GM13977 (cell line): ENCODE measurements around the gene A3GALT2.
A peak's percentile ranks its signal among the peaks of the same experiment; 100 is the strongest.

Experiments used
- DNase-seq: peaks from one replicate; pipeline ENCODE4 v3.0.0; 2012; ENCODE audit warnings: low spot score
- in situ Hi-C: fragments of 300-500 bp; cut with MboI; formaldehyde crosslinking; loops from one replicate; pipeline ENCODE4 v1.12.0; 2022; ENCODE audit warnings: low sequenced_read_pairs, low pct_unique_long_range_greater_than_20kb, mixed read lengths, inconsistent platforms; ENCODE audit not compliant: unreplicated experiment
- TF ChIP-seq, protein P1 (sequence below): IDR thresholded peaks from 2 replicates; pipeline ENCODE4 v1.5.1; 2012; ENCODE audit warnings: mild to moderate bottlenecking, control low read depth; ENCODE audit not compliant: insufficient read depth; ENCODE audit errors: extremely low read depth, missing control alignments

Gene A3GALT2

DNA sequence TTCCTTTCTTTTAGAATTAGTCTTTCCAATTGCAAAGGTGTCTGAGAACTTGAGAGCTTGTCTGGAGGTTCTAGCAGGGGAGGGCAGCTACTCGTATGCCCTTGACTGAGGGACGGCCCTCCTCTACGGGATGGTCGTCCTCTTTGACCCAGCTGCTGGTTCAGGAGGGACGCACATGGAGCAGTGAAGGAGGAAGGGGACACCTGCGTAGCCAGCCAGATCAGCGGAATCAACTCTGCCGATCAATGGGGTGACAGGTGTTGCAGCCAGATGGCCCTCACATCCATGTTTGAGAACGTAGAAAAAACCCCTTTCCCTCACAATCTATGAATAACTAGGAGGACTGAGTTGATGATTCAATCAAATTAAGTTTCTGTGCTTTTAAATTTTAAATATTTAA, 15.7 kb upstream of the A3GALT2 start:
- in situ Hi-C loops = no loop called here
- DNase-seq = no peak
- TF ChIP-seq, protein P1, sequence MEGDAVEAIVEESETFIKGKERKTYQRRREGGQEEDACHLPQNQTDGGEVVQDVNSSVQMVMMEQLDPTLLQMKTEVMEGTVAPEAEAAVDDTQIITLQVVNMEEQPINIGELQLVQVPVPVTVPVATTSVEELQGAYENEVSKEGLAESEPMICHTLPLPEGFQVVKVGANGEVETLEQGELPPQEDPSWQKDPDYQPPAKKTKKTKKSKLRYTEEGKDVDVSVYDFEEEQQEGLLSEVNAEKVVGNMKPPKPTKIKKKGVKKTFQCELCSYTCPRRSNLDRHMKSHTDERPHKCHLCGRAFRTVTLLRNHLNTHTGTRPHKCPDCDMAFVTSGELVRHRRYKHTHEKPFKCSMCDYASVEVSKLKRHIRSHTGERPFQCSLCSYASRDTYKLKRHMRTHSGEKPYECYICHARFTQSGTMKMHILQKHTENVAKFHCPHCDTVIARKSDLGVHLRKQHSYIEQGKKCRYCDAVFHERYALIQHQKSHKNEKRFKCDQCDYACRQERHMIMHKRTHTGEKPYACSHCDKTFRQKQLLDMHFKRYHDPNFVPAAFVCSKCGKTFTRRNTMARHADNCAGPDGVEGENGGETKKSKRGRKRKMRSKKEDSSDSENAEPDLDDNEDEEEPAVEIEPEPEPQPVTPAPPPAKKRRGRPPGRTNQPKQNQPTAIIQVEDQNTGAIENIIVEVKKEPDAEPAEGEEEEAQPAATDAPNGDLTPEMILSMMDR = no peak

DNA sequence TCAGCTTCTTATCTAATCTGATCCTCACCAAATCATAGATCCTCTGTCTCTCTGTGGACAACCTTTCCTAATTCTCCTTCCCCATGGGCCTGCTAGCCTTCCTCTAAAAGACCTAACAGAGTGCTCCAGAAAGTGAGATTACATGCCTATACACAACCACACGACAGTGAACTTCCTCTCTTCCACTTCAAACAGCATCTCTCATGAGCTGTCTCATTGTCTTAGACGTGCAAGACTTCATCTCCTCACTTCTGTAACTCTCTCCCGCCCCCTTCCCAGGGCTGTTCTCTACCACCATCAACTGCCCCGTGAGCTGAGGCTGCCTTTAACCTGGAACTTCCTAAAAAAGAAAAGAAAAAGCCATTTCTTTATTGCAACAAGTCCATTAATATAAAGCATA, 14.1 kb upstream of the A3GALT2 start:
- DNase-seq = peak; percentile 7
- TF ChIP-seq, protein P1 = no peak
- in situ Hi-C loops = no loop called here

DNA sequence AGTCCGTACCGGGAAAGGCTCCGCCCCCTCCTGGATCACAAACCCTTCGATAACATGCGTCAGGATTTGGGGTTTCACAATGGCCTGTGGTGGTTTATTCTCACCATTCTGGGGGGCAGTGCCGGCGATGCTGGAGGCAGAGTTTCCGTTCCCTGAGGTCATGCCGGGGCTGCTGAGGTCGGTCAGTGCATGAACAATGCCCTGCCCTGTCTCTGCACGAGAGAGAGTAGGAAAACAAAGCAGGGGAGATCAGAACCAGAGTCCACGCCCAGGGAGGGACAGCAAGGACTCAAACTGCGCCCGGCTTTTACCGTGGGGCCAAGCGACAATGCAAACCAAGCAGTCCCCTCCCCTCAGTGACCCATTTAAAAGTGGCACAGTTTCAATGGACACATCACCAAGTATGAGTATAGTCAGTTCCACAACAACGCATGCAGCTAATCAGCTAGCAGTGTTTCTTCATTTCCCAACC, 13.2 kb upstream of the A3GALT2 start:
- DNase-seq = no peak
- TF ChIP-seq, protein P1 = no peak

DNA sequence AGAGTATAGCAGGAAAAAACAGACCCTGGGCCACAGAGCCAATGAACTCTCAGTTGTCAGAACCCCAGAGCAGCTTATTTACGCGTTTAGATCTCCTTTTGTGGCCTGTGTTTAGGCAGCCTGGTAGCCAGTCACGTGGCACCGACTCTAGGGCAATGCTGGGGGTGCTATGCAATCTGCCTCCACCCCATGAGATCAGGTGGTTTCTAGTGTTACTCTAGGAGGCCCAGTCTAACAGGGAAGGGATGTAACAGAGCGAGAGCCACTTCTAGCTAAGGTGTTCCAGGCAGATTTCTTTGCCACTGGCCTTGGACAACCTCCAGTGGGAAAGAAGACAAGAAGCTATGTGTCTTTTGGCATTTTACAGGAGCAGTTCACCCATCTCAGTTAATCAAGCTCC, 12.0 kb upstream of the A3GALT2 start:
- TF ChIP-seq, protein P1 = no peak
- in situ Hi-C loops = no loop called here
- DNase-seq = no peak

More for the DNA sequence above, 13.2 kb upstream of the A3GALT2 start:
- in situ Hi-C loops = no loop called here

DNA sequence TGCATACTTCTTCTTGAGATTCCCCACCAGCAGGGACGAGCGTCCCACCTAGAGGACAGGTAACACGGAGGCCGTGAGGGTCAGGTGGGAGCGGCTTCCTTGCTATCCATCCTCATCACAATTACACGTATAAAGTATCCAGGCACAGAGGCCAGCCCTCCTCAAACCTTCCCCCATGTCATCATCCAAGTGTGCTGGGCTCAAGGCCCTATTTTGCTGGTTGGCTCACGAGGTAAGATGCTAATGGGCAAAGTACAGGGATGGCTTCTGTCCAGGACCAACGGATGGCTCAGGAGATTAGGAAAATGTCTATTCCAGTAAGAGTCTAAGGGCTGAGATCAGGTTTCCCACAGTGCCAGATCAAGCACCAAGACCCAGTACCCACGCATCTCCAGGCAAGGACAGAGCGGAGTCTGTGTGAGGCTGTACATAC, 11.5 kb upstream of the A3GALT2 start:
- in situ Hi-C loops = no loop called here

DNA sequence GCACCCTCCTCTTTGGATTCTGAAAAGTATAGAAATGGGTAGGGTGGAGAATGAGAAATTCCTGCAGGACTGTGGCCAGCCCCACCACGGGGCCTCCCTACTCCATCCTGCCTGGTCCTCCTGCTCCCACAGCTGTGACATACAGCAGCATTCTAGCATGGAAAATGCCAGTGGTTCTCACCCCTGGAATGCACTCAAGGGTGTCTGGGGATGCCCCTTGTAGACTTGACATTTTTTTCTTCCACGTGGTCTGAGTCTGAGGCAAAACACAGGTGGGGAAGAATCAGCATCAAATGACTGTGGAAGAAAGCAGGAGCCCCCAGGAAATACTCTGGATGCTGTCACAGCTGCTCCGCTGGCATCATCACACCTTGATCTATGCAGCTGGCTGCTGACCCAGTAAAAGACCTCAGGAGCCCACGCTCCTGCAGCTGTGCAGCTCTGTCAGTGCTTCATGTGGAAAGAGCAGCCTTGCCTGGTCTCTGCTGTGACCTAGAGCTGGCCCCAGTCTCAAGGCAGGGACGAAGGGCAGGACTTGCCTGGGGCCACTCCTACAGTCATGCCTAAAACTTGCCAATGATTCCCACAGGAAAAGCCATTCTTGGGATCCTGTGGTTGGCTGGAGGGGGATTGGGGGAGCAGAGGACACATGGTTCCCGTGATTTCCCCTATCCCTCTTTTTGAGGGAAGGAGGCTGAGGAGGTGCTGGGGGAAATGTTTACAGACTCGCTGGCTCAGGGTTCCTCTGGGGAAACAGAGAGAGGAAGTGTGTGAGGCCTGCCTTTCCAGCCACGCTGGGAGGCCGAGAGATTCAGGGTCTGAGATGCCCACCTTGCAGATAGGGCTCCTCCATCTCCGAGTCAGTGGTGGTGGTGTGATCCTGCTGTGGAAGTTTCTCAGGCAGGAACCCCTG, 10.8 kb upstream of the A3GALT2 start:
- TF ChIP-seq, protein P1 = no peak
- in situ Hi-C loops = no loop called here
- DNase-seq = no peak

More for the DNA sequence above, 11.5 kb upstream of the A3GALT2 start:
- TF ChIP-seq, protein P1 = no peak
- no peak for DNase-seq
